GM12878 (cell line): Measurements from ENCODE around the gene PGRMC2. TPM values are rescaled to one million over a fixed set of nuclear protein-coding genes. Genes with fewer than 3 reads are reported as not detected.

Experiments used
- ATAC-seq: fragments of 200-7000 bp; cut with Tn5 transposase; 3 replicates; pipeline ENCODE4 v1.9.1; 2020; ENCODE audit warnings: mild to moderate bottlenecking, moderate library complexity
- BruUV-seq: library from RNA; stranded (reverse); fragments of 400-500 nt; replicated peaks from 2 replicates; lab custom pipeline; 2021; lab: Mats Ljungman, UMichigan
- CTCF ChIA-PET: fragments of 300-600 bp; sonication (Branson Sonifier 250); formaldehyde crosslinking; extraction: SDS; loops from one replicate; lab custom pipeline; 2021; ENCODE audit warnings: inconsistent platforms; lab: Yijun Ruan, JAX
- POLR2A ChIA-PET: fragments of 350-600 bp; formaldehyde crosslinking; extraction: SDS; loops from one replicate; lab custom pipeline; 2021; ENCODE audit warnings: inconsistent platforms; lab: Charles Lee
- RAD21 ChIA-PET: fragments of 300-600 bp; sonication (Branson Sonifier 250); formaldehyde crosslinking; loops from one replicate; lab custom pipeline; 2023; ENCODE audit warnings: antibody characterized with exemption; ENCODE audit not compliant: unreplicated experiment; lab: Charles Lee
- SMC1A ChIA-PET: fragments of 300-600 bp; sonication (Branson Sonifier 250); formaldehyde crosslinking; loops from one replicate; lab custom pipeline; 2023; ENCODE audit not compliant: unreplicated experiment, uncharacterized antibody; lab: Charles Lee
- DNase-seq: peaks from one replicate; pipeline ENCODE4 v3.0.0-alpha.2; 2011; ENCODE audit warnings: low read depth, low spot score
- FAIRE-seq: peaks from 3 replicates; lab custom pipeline; 2011; peaks lifted over from hg19 to GRCh38; lab: Jason Lieb, UNC
- H2AFZ ChIP-seq: 2 replicates; pipeline ENCODE4 v1.6.0; 2011; ENCODE audit warnings: low read depth, low read length, control low read depth; ENCODE audit not compliant: control insufficient read depth
- H3K27ac ChIP-seq: 2 replicates; pipeline ENCODE4 v1.5.1; 2011; ENCODE audit warnings: control low read depth; ENCODE audit not compliant: control insufficient read depth, insufficient read depth
- H3K27me3 ChIP-seq, 2 experiments: replicated peaks in 1 of 2; 2 replicates each; pipeline versions ENCODE4 v1.6.0 to v1.6.1; 2011; ENCODE audit warnings: low read length in 1 of 2; ENCODE audit not compliant: control insufficient read depth in 2 of 2, insufficient read depth in 2 of 2
- H3K36me3 ChIP-seq, 2 experiments: 2 replicates each; pipeline ENCODE4 v1.5.1; 2011; ENCODE audit warnings: low read length in 1 of 2; ENCODE audit not compliant: control insufficient read depth in 2 of 2, insufficient read depth in 2 of 2
- H3K4me1 ChIP-seq: 2 replicates; pipeline ENCODE4 v1.6.1; 2011; ENCODE audit warnings: mild to moderate bottlenecking, low read length, moderate library complexity, mixed read lengths; ENCODE audit not compliant: control insufficient read depth, insufficient read depth
- H3K4me2 ChIP-seq: 2 replicates; pipeline ENCODE4 v1.6.0; 2011; ENCODE audit warnings: control low read depth; ENCODE audit not compliant: control insufficient read depth, insufficient read depth
- H3K4me3 ChIP-seq: fragments of 200-600 bp; sonication (generic); 2 replicates; pipeline ENCODE4 v1.5.1; 2016
- H3K79me2 ChIP-seq: 2 replicates; pipeline ENCODE4 v1.6.0; 2011; ENCODE audit warnings: low read length; ENCODE audit not compliant: control insufficient read depth, insufficient read depth
- H3K9ac ChIP-seq: 2 replicates; pipeline ENCODE4 v1.8.0; 2011; ENCODE audit warnings: low read length, control low read depth, mixed read lengths; ENCODE audit not compliant: control insufficient read depth, insufficient read depth
- H3K9me3 ChIP-seq: replicated peaks from 3 replicates; pipeline ENCODE4 v1.5.1; 2011; ENCODE audit warnings: mild to moderate bottlenecking, low read length; ENCODE audit not compliant: control insufficient read depth, insufficient read depth
- H4K20me1 ChIP-seq: 2 replicates; pipeline ENCODE4 v1.6.0; 2011; ENCODE audit not compliant: control insufficient read depth, insufficient read depth
- ATF2 ChIP-seq: IDR thresholded peaks from 2 replicates; pipeline ENCODE4 v1.6.1; 2012; ENCODE audit warnings: low read length, inconsistent platforms
- ATF7 ChIP-seq: fragments of 450-650 bp; IDR thresholded peaks from 2 replicates; pipeline ENCODE4 v1.6.1; 2016; ENCODE audit warnings: low read depth, mild to moderate bottlenecking
- HCFC1 ChIP-seq: fragments of 150-350 bp; IDR thresholded peaks from 2 replicates; pipeline ENCODE4 v1.6.1; 2014; ENCODE audit warnings: low read length
- MTA2 ChIP-seq: fragments of 450-650 bp; IDR thresholded peaks from 2 replicates; pipeline ENCODE4 v1.6.1; 2016; ENCODE audit warnings: low read depth, mild to moderate bottlenecking, moderate library complexity
- ZNF622 ChIP-seq: fragments of 450-650 bp; IDR thresholded peaks from 2 replicates; pipeline ENCODE4 v1.6.1; 2017; ENCODE audit warnings: mild to moderate bottlenecking, inconsistent platforms
- ZSCAN29 ChIP-seq: fragments of 450-650 bp; IDR thresholded peaks from 2 replicates; pipeline ENCODE4 v1.6.1; 2017; ENCODE audit warnings: mild to moderate bottlenecking, moderate library complexity
- WGBS: methylation state at CpG from one replicate; pipeline ENCODE4 v1.1.6; 2016; ENCODE audit warnings: low lambda C conversion rate; ENCODE audit not compliant: insufficient replicate concordance, insufficient coverage; ENCODE audit errors: missing lambda C conversion rate; 5-methylcytosine and 5-hydroxymethylcytosine counted together
- in situ Hi-C: fragments of 300-500 bp; cut with MboI; formaldehyde crosslinking; loops from 9 replicates; pipeline ENCODE4 v1.14.3; 2018; ENCODE audit warnings: mixed read lengths
- intact Hi-C: fragments of 100-400 bp; cut with micrococcal nuclease; formaldehyde crosslinking; loops from one replicate; pipeline ENCODE4 v1.14.2; 2022; ENCODE audit not compliant: unreplicated experiment
- polyA plus RNA-seq, 11 experiments: library from polyadenylated mRNA; depleted of rRNA in 4 of 11; unstranded in 6 of 11; stranded (reverse) in 5 of 11; fragments of >200 nt; fragmentation: Nextera tagmentation in 4 of 11; fragmentation: Illumina TruSeq in 1 of 11; extraction: Ambion mirVana in 4 of 11; extraction: Trizol in 1 of 11; gene quantifications; 1 replicate in 1 of 11; 2 replicates in 10 of 11; pipeline versions ENCODE4 v1.2.1 to v1.2.3, GENCODE V29; 2011 to 2016; ENCODE audit warnings: inconsistent platforms in 2 of 11, missing spikeins in 2 of 11, low read depth in 1 of 11
- total RNA-seq, 4 experiments: library from RNA; depleted of rRNA in 3 of 4; stranded (reverse); fragments of >200 nt in 3 of 4; fragmentation: Illumina TruSeq in 1 of 4; extraction: Trizol in 1 of 4; gene quantifications; 2 replicates each; pipeline versions ENCODE4 v1.2.1 to v1.2.3, GENCODE V29; 2013 to 2021
- TF ChIP-seq, protein P1 (sequence below): fragments of 450-650 bp; IDR thresholded peaks from 2 replicates; pipeline ENCODE4 v1.6.1; 2016; ENCODE audit warnings: mild to moderate bottlenecking

PGRMC2 gene
- total and polyA plus RNA-seq, 10 of the 15 experiments (the other 5 are each of a cell fraction or from before 2014, with no cell fraction given), result 6.3 to 38.4 (median 12.0) TPM

DNA sequence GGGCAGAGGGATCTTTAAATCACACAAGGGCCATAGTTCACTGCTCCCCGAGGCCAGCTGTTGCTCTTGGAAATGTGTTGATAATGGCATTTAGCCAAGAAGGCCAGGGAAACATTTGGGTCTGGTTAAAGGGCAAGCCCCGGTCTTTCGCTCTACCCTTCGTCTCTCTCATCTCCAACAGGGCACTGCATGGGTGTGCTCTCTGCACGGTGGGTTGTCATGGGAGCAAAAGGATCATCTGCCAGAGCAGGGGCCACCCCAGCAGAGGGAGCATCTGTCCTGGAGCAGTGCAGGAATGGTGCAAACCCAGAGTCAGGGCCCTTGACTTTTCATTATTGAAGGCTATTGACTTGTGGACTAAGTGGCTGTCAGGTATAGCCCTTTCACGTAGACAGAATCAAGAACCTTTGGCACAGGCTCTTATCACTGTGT lies 22.7 kb upstream of the PGRMC2 start:
- in situ Hi-C loops, result no loop called here
- no peak for DNase-seq
- Histone ChIP-seq H3K4me1 (no peaks in the 10 kb centered on the region), H3K27me3 (no peaks in the 10 kb centered on the region), H3K27ac (no peak overlapping the region), H3K4me3 (no peak overlapping the region), H3K79me2 (no peaks in the 10 kb centered on the region), H3K9ac (no peak overlapping the region), H2AFZ (no peak overlapping the region), H3K4me2 (no peak overlapping the region), H3K36me3 (no peaks in the 10 kb centered on the region), H3K9me3 (no peaks in the 10 kb centered on the region), H4K20me1 (no peaks in the 10 kb centered on the region)
- ChIA-PET RAD21 (no interaction called here), CTCF (no interaction called here), POLR2A (no interaction called here), SMC1A (no interaction called here)
- WGBS, result 96% methylated on average over 6 of the region's 6 CpGs
- intact Hi-C loops, result no loop called here
- FAIRE-seq, result no peak
- TF ChIP-seq, protein P1, sequence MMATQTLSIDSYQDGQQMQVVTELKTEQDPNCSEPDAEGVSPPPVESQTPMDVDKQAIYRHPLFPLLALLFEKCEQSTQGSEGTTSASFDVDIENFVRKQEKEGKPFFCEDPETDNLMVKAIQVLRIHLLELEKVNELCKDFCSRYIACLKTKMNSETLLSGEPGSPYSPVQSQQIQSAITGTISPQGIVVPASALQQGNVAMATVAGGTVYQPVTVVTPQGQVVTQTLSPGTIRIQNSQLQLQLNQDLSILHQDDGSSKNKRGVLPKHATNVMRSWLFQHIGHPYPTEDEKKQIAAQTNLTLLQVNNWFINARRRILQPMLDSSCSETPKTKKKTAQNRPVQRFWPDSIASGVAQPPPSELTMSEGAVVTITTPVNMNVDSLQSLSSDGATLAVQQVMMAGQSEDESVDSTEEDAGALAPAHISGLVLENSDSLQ, result no peak
- TF ChIP-seq ZNF622, result no peak
- TF ChIP-seq ZSCAN29, result no peak
- no peak for TF ChIP-seq HCFC1
- TF ChIP-seq ATF7, result no peak
- TF ChIP-seq MTA2, result no peak
- TF ChIP-seq ATF2, result no peak
- BruUV-seq, result no TSS peak
- ATAC-seq, result no peak
